ENCODE data around the gene CCDC85A. TPM values are rescaled to one million over a fixed set of nuclear protein-coding genes. Genes with fewer than 3 reads are reported as not detected.

Gene CCDC85A
- total RNA-seq, 1 experiment from 2014 or later, result 1.1 TPM

DNA sequence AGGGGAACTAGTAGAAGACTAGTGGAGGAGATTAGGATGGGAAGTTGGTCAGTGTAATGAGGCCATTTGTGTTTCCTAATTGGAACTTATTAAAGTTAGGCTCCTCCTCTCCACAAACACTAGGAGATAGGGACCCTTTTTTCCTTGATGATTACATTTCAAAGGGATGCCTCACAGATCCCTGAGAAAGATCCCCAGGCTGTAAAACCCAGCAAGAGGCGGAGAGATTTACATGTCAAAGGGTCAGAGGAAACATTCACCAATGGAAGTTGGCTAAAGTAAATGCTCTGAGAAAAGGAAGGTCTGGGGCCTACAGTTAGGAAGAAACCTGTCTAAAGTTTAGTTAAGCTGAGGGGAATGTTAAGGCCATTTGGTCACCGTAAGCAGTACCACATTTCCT, 1.4 kb upstream of the CCDC85A start:
- POLR2A ChIA-PET (ENCODE audit: unreplicated experiment), result no interaction called here
- TF ChIP-seq, protein P1, sequence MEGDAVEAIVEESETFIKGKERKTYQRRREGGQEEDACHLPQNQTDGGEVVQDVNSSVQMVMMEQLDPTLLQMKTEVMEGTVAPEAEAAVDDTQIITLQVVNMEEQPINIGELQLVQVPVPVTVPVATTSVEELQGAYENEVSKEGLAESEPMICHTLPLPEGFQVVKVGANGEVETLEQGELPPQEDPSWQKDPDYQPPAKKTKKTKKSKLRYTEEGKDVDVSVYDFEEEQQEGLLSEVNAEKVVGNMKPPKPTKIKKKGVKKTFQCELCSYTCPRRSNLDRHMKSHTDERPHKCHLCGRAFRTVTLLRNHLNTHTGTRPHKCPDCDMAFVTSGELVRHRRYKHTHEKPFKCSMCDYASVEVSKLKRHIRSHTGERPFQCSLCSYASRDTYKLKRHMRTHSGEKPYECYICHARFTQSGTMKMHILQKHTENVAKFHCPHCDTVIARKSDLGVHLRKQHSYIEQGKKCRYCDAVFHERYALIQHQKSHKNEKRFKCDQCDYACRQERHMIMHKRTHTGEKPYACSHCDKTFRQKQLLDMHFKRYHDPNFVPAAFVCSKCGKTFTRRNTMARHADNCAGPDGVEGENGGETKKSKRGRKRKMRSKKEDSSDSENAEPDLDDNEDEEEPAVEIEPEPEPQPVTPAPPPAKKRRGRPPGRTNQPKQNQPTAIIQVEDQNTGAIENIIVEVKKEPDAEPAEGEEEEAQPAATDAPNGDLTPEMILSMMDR (conservative IDR thresholded peaks at IDR 0.05; ENCODE audit: low read depth, low read length), result no peak
- no peak for TF ChIP-seq EZH2 (IDR thresholded peaks at IDR 0.05; ENCODE audit: low read length, unreplicated experiment)
- ATAC-seq (no peak), DNase-seq (no peak)
- no peak overlapping the region for H3K9ac ChIP-seq (ENCODE audit: low read length)
- no peaks in the 10 kb centered on the region for H3K36me3 ChIP-seq (ENCODE audit: low read depth, low read length)
- BruUV-seq (replicated peaks), result no TSS peak
- CTCF ChIA-PET, result no interaction called here
- H2AFZ ChIP-seq (ENCODE audit: low read length), result no peak overlapping the region
- no peaks in the 10 kb centered on the region for H3K79me2 ChIP-seq (ENCODE audit: low read length)
- H3K4me1 ChIP-seq (ENCODE audit: insufficient read depth, low read length), result no peaks in the 10 kb centered on the region
- H3K27me3 ChIP-seq (ENCODE audit: low read length), result peaks cover 91% of the 10 kb centered on the region
- intact Hi-C loops (cut with micrococcal nuclease), result loop anchor here (2.0 to 10.0 kb wide), 3 partner anchors 402 to 842 kb away; no protein-coding TSS in a partner anchor
- H4K20me1 ChIP-seq (ENCODE audit: low read length), result no peaks in the 10 kb centered on the region
- H3F3A ChIP-seq (ENCODE audit: low read length, unreplicated experiment), result no peaks in the 10 kb centered on the region
- H3K4me2 ChIP-seq (ENCODE audit: low read length), result no peak overlapping the region
- H3K9me2 ChIP-seq (replicated peaks; ENCODE audit: low read length), result no peaks in the 10 kb centered on the region
- no peak overlapping the region for H3K4me3 ChIP-seq (ENCODE audit: low read length)
- no peak overlapping the region for H3K27ac ChIP-seq (ENCODE audit: low read length)
- no peaks in the 10 kb centered on the region for H3K9me3 ChIP-seq (ENCODE audit: low read length)

DNA sequence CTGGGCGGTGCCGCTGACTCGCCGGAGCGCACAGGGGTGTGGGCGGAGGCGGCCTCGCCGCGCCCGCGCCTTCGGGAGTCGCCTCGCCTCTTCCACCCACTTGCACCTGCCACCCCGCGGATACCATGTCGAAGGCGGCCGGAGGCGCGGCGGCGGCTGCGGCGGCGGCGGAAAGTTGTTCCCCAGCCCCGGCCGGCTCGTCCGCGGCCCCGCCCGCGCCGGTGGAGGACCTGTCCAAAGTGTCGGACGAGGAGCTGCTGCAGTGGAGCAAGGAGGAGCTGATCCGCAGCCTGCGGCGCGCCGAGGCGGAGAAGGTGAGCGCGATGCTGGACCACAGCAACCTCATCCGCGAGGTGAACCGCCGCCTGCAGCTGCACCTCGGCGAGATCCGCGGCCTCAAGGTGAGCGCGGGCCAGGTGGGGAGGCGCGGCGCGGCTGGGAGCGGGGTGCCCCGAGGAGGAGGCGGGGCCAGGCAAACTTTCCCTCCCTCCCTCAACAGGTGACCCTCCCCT, 766 bp downstream of the CCDC85A start:
- H3K79me2 ChIP-seq (ENCODE audit: low read length), result no peaks in the 10 kb centered on the region
- no peak overlapping the region for H3K9ac ChIP-seq (ENCODE audit: low read length)
- CTCF ChIA-PET, result no interaction called here
- intact Hi-C loops (cut with micrococcal nuclease), result loop anchor here (5.0 to 10.0 kb wide), 3 partner anchors 48 to 840 kb away; no protein-coding TSS in a partner anchor
- TF ChIP-seq EZH2phosphoT487 (IDR thresholded peaks at IDR 0.05; ENCODE audit: borderline replicate concordance, low read length) (no peak), EZH2 (IDR thresholded peaks at IDR 0.05; ENCODE audit: low read length, unreplicated experiment) (peak; percentile 7)
- H3K4me2 ChIP-seq (ENCODE audit: low read length), result peak overlapping the region; percentile 88
- H3K27ac ChIP-seq (ENCODE audit: low read length), result no peak overlapping the region
- peak overlapping the region; percentile 76 for H3K4me3 ChIP-seq (ENCODE audit: low read length)
- H3K27me3 ChIP-seq (ENCODE audit: low read length), result peaks cover 90% of the 10 kb centered on the region
- peak; percentile 5 for ATAC-seq
- H3F3A ChIP-seq (ENCODE audit: low read length, unreplicated experiment), result no peaks in the 10 kb centered on the region
- no peaks in the 10 kb centered on the region for H4K20me1 ChIP-seq (ENCODE audit: low read length)
- POLR2A ChIA-PET (ENCODE audit: unreplicated experiment), result no interaction called here
- no TSS peak for BruUV-seq (replicated peaks)
- no peaks in the 10 kb centered on the region for H3K9me3 ChIP-seq (ENCODE audit: low read length)
- H3K36me3 ChIP-seq (ENCODE audit: low read depth, low read length), result no peaks in the 10 kb centered on the region
- H3K4me1 ChIP-seq (ENCODE audit: insufficient read depth, low read length), result no peaks in the 10 kb centered on the region
- DNase-seq, result peak; percentile 41
- peak overlapping the region; percentile 85 for H2AFZ ChIP-seq (ENCODE audit: low read length)
- H3K9me2 ChIP-seq (replicated peaks; ENCODE audit: low read length), result no peaks in the 10 kb centered on the region

DNA sequence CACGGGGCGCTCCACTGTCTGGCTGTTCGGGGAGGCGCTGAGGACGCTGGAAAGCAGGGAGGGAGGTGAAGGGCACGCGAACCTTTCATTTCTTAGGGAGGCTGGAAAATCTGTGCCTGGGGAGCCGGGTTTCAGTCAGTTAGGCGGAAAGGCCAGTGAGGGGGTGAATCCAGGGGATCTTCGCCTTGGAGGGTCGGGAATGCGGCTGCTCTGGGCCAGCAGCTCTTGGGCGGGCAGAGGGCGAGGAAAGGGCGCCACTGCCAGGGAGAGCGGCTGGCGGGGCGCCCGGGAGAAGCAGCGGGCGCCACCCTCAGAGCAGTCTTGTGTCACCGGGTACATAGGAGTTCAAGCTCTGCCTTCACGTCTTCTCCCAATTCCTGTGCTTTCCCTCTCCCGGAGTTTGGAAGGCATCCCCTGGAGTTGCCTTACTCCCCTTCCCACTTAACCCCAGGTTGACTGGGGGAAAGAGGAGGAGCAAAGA, 1.4 kb downstream of the CCDC85A start:
- Histone ChIP-seq H3K4me2 (ENCODE audit: low read length) (peak overlapping the region; percentile 88), H3K9me2 (replicated peaks; ENCODE audit: low read length) (no peaks in the 10 kb centered on the region), H3K79me2 (ENCODE audit: low read length) (no peaks in the 10 kb centered on the region), H3K36me3 (ENCODE audit: low read depth, low read length) (no peaks in the 10 kb centered on the region), H3K4me3 (ENCODE audit: low read length) (peak overlapping the region; percentile 76), H3K9me3 (ENCODE audit: low read length) (no peaks in the 10 kb centered on the region), H3K27ac (ENCODE audit: low read length) (no peak overlapping the region), H2AFZ (ENCODE audit: low read length) (peak overlapping the region; percentile 76), H3K9ac (ENCODE audit: low read length) (no peak overlapping the region), H4K20me1 (ENCODE audit: low read length) (no peaks in the 10 kb centered on the region), H3F3A (ENCODE audit: low read length, unreplicated experiment) (no peaks in the 10 kb centered on the region), H3K4me1 (ENCODE audit: insufficient read depth, low read length) (no peaks in the 10 kb centered on the region), H3K27me3 (ENCODE audit: low read length) (peaks cover 90% of the 10 kb centered on the region)
- ATAC-seq (peak; percentile 23), DNase-seq (peak; percentile 27)
- POLR2A ChIA-PET (ENCODE audit: unreplicated experiment), result no interaction called here
- no peak for TF ChIP-seq EZH2phosphoT487 (IDR thresholded peaks at IDR 0.05; ENCODE audit: borderline replicate concordance, low read length)
- TF ChIP-seq, protein P1 (conservative IDR thresholded peaks at IDR 0.05; ENCODE audit: low read depth, low read length), result peak; percentile 31; the same call in 1 of the 2 replicates
- no peak for TF ChIP-seq EZH2 (IDR thresholded peaks at IDR 0.05; ENCODE audit: low read length, unreplicated experiment)
- BruUV-seq (replicated peaks), result no TSS peak
- CTCF ChIA-PET, result no interaction called here
- intact Hi-C loops (cut with micrococcal nuclease), result loop anchor here (5.0 to 10.0 kb wide), 3 partner anchors 47 to 840 kb away; no protein-coding TSS in a partner anchor
